GM23248 (cell line): Measurements from ENCODE around the gene HOXA13.

Experiments used
- EZH2 ChIP-seq: fragments of 200-600 bp; sonication (generic); IDR thresholded peaks from 2 replicates; pipeline ENCODE4 v1.6.1; 2018; ENCODE audit warnings: antibody characterized with exemption, mild to moderate bottlenecking; ENCODE audit not compliant: insufficient read depth, poor library complexity, severe bottlenecking
- EZH2phosphoT487 ChIP-seq: fragments of 200-600 bp; sonication (generic); IDR thresholded peaks from 2 replicates; pipeline ENCODE4 v1.6.1; 2018; ENCODE audit warnings: antibody characterized with exemption, moderate library complexity, mild to moderate bottlenecking, low read depth; ENCODE audit not compliant: insufficient read depth

DNA sequence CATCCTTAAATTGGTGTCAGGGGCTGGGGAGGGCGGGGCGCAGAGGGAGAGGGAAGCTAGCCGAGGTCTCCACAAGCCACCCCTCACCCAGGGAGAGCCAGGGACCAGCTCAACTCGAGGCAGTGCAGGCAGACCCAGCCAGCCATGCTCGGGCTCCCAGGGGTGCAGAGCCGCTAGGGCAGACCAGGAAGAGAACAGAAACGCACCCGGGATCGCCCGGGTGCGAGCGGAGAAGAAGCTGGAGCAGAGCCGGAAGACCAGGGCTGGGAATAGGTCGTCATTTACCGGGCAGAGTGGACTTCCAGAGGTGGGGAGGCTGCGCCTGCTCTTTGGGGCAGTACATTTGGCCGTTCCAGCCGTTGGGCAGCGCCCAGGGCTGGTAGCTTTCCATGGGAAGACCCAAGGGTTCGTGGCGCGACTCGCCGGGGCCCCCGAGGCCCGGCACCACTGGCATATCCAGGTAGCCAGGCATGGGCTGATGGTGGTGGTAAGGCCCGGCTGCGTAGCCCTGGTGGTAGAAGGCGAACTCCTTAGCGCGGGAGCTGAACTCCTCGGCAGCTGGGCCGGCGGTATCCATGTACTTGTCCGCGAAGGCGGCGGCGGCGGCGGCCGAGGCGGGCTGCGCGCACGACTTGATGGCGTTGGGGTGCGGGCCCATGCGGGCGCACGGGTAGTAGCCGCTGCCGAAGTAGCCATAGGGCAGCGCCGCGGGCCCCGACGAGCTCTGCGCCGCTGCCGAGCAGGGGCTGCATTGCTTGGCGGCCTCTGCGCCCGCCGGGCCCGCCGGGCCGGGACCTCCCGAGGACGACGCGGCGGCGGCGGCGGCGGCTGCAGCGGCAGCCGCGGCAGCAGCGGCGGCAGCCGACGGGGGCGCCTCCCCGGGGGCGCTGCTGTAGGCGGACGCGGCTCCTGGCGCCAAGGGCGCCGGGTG is 755 bp downstream of the HOXA13 start:
- TF ChIP-seq EZH2 (no peak), EZH2phosphoT487 (no peak)
